HepG2 (cell line): ENCODE measurements around the gene IRAK2. TPM values are rescaled to one million over a fixed set of nuclear protein-coding genes. Genes with fewer than 3 reads are reported as not detected.

Experiments used
- SMARCC2 ChIP-seq: fragments of 450-650 bp; IDR thresholded peaks from 2 replicates; pipeline ENCODE4 v1.6.1; 2017; ENCODE audit warnings: antibody characterized with exemption, mild to moderate bottlenecking
- TGIF2 ChIP-seq: IDR thresholded peaks from 2 replicates; pipeline ENCODE4 v1.6.1; 2016; ENCODE audit warnings: control low read depth, missing compliant biosample characterization
- ZFP36L2 ChIP-seq: sonication (generic); formaldehyde crosslinking; IDR thresholded peaks from 2 replicates; pipeline ENCODE4 v1.4.0; 2020; ENCODE audit warnings: missing genetic modification reagents
- ZFX ChIP-seq: sonication (generic); formaldehyde crosslinking; IDR thresholded peaks from 2 replicates; pipeline ENCODE4 v1.4.0; 2020; ENCODE audit warnings: mild to moderate bottlenecking, low read depth, missing genetic modification reagents, moderate library complexity
- ZMYM3 ChIP-seq: sonication (generic); formaldehyde crosslinking; IDR thresholded peaks from 2 replicates; pipeline ENCODE4 v1.5.1; 2020; ENCODE audit warnings: mild to moderate bottlenecking, missing genetic modification reagents
- ZNF616 ChIP-seq: sonication (generic); formaldehyde crosslinking; IDR thresholded peaks from 2 replicates; pipeline ENCODE4 v1.5.0; 2020; ENCODE audit warnings: low read depth, mild to moderate bottlenecking, missing genetic modification reagents
- polyA plus RNA-seq, 8 experiments: library from polyadenylated mRNA; depleted of rRNA in 3 of 8; stranded (reverse) in 7 of 8; unstranded in 1 of 8; fragments of >200 nt; fragmentation: Illumina TruSeq in 4 of 8; extraction: Trizol in 4 of 8; gene quantifications; 2 replicates each; pipeline versions ENCODE4 v1.2.1 to v1.2.3, GENCODE V29; 2011 to 2016; ENCODE audit warnings: low read depth in 4 of 8, missing spikeins in 1 of 8, mixed read lengths in 1 of 8; ENCODE audit not compliant: insufficient read depth in 1 of 8
- total RNA-seq, 5 experiments: library from RNA; depleted of rRNA; stranded (reverse); fragments of >200 nt; fragmentation: Illumina TruSeq; extraction: Trizol; gene quantifications; 2 replicates each; pipeline ENCODE4 v1.2.3, GENCODE V29; 2016; ENCODE audit warnings: low read depth in 1 of 5
- TF ChIP-seq, protein P1 (sequence below): sonication (generic); formaldehyde crosslinking; IDR thresholded peaks from 2 replicates; pipeline ENCODE4 v1.4.0; 2020; ENCODE audit warnings: missing genetic modification reagents
- TF ChIP-seq, protein P2 (sequence below): IDR thresholded peaks from 2 replicates; pipeline ENCODE4 v1.4.0; 2020; ENCODE audit warnings: mild to moderate bottlenecking, missing genetic modification reagents
- TF ChIP-seq, protein P3 (sequence below): sonication (generic); formaldehyde crosslinking; IDR thresholded peaks from 2 replicates; pipeline ENCODE4 v1.5.0; 2020; ENCODE audit warnings: mild to moderate bottlenecking, missing genetic modification reagents

Gene IRAK2
- total and polyA plus RNA-seq, 2 of the 13 experiments (the other 11 are each of a cell fraction or from before 2014, with no cell fraction given), result 13.1 to 23.3 TPM

DNA sequence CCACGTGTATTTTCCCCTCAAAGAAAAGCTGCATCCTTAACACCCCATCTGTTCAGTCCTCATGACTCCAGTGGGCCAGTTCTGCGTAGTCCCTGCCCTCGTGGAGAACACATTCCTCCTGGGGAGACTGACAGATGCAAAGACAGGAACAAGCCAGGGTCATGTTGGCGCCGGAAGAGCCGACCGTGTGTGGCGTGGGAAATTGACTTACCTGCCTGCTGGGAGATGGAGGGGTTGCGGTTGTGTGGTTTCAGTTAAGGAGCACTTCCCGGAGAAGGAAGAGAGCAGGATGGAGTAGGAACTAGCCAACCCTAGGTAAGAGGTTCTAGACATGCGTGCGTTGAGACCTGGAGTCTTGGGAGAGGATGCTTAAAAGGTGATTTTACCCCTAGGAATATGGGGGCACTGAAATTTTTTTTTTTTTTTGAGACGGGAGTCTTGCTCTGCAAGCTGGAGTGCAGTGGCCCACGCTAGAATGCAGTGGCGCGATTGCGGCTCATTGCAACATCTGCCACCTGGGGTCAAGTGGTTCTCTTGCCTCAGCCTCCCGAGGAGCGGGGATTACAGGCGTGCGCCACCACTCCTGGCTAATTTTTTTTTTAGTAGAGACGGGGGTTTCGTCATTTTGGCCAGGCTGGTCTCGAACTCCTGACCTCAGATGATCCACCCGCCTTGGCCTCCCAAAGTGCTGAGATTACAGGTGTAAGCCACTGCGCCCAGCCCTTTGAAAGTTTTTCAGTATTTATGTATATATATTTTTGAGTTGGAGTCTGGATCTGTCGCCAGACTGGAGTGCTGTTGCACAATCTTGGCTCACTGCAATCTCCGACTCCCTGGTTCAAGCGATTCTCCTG, 21.8 kb upstream of the IRAK2 start (continued):
- TF ChIP-seq, protein P1, sequence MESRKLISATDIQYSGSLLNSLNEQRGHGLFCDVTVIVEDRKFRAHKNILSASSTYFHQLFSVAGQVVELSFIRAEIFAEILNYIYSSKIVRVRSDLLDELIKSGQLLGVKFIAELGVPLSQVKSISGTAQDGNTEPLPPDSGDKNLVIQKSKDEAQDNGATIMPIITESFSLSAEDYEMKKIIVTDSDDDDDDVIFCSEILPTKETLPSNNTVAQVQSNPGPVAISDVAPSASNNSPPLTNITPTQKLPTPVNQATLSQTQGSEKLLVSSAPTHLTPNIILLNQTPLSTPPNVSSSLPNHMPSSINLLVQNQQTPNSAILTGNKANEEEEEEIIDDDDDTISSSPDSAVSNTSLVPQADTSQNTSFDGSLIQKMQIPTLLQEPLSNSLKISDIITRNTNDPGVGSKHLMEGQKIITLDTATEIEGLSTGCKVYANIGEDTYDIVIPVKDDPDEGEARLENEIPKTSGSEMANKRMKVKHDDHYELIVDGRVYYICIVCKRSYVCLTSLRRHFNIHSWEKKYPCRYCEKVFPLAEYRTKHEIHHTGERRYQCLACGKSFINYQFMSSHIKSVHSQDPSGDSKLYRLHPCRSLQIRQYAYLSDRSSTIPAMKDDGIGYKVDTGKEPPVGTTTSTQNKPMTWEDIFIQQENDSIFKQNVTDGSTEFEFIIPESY, result peak; percentile 89; the same call in 1 of the 2 replicates
- TF ChIP-seq SMARCC2 (no peak), ZMYM3 (CRISPR knock-in tag) (peak; percentile 44; the same call in 1 of the 2 replicates), ZFX (CRISPR knock-in tag) (peak; percentile 5; the same call in 1 of the 2 replicates), TGIF2 (CRISPR knock-in tag) (0 out of 2 replicates have a peak, but pooled peaks have one; percentile 25), ZFP36L2 (no peak), ZNF616 (CRISPR knock-in tag) (no peak)
- TF ChIP-seq, protein P2, sequence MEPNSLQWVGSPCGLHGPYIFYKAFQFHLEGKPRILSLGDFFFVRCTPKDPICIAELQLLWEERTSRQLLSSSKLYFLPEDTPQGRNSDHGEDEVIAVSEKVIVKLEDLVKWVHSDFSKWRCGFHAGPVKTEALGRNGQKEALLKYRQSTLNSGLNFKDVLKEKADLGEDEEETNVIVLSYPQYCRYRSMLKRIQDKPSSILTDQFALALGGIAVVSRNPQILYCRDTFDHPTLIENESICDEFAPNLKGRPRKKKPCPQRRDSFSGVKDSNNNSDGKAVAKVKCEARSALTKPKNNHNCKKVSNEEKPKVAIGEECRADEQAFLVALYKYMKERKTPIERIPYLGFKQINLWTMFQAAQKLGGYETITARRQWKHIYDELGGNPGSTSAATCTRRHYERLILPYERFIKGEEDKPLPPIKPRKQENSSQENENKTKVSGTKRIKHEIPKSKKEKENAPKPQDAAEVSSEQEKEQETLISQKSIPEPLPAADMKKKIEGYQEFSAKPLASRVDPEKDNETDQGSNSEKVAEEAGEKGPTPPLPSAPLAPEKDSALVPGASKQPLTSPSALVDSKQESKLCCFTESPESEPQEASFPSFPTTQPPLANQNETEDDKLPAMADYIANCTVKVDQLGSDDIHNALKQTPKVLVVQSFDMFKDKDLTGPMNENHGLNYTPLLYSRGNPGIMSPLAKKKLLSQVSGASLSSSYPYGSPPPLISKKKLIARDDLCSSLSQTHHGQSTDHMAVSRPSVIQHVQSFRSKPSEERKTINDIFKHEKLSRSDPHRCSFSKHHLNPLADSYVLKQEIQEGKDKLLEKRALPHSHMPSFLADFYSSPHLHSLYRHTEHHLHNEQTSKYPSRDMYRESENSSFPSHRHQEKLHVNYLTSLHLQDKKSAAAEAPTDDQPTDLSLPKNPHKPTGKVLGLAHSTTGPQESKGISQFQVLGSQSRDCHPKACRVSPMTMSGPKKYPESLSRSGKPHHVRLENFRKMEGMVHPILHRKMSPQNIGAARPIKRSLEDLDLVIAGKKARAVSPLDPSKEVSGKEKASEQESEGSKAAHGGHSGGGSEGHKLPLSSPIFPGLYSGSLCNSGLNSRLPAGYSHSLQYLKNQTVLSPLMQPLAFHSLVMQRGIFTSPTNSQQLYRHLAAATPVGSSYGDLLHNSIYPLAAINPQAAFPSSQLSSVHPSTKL (CRISPR knock-in tag), result no peak
- TF ChIP-seq, protein P3, sequence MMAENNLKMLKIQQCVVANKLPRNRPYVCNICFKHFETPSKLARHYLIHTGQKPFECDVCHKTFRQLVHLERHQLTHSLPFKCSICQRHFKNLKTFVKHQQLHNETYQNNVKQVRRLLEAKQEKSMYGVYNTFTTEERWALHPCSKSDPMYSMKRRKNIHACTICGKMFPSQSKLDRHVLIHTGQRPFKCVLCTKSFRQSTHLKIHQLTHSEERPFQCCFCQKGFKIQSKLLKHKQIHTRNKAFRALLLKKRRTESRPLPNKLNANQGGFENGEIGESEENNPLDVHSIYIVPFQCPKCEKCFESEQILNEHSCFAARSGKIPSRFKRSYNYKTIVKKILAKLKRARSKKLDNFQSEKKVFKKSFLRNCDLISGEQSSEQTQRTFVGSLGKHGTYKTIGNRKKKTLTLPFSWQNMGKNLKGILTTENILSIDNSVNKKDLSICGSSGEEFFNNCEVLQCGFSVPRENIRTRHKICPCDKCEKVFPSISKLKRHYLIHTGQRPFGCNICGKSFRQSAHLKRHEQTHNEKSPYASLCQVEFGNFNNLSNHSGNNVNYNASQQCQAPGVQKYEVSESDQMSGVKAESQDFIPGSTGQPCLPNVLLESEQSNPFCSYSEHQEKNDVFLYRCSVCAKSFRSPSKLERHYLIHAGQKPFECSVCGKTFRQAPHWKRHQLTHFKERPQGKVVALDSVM (CRISPR knock-in tag), result 0 out of 2 replicates have a peak, but pooled peaks have one; percentile 23
